GM10266 (cell line): ENCODE measurements around the gene MATK.
A peak's percentile ranks its signal among the peaks of the same experiment; 100 is the strongest.

Source experiments
- DNase-seq: peaks from one replicate; pipeline ENCODE4 v3.0.0; 2012; ENCODE audit errors: extremely low spot score
- TF ChIP-seq, protein P1 (sequence below): IDR thresholded peaks from 2 replicates; pipeline ENCODE4 v1.5.1; 2012; ENCODE audit warnings: mild to moderate bottlenecking, low read depth; ENCODE audit not compliant: control insufficient read depth, insufficient read depth; ENCODE audit errors: missing control alignments

MATK gene

DNA sequence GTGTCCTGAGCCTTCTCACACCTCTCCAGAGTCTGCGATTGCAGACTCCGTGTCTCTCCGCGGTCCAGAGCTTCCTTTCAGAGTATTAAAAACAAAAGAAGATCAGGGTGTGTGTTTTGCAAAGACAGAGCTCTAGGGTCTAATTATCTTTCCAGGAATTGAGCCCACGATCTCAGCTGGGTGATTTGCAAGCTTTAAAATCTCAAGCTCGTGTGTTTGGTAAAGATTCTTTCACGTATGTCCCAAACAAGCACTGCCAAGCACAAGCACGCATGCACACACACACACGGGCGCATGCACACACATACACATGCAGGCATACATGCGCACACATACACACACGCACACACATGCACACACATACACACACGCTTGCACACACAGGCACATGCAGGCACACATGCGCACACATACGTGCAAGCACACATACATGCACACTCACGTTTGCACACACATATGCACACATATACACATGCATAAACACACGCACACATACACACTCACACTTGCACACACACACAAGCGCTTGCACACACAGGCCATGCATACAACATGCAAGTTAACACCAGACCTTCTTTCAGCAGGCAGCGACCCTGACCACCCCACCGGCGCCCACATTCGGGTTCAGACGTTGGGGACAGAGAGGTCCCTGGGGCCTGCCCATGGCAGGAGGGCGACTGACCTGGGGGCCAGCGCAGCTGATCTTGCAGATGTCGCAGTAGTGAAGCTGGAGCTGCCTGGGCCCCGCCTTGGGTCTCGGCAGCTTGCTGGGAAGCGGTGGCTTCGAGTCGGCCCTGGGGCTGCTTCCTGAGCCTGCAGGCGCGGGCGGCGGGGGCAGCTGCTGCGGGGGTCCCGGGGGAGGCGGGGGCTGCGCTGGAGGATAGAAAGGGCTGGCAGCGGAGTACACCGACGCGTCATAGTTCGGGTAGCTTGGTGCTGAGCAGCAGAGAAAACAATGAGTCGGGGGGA is 44.7 kb upstream of the MATK start:
- TF ChIP-seq, protein P1, sequence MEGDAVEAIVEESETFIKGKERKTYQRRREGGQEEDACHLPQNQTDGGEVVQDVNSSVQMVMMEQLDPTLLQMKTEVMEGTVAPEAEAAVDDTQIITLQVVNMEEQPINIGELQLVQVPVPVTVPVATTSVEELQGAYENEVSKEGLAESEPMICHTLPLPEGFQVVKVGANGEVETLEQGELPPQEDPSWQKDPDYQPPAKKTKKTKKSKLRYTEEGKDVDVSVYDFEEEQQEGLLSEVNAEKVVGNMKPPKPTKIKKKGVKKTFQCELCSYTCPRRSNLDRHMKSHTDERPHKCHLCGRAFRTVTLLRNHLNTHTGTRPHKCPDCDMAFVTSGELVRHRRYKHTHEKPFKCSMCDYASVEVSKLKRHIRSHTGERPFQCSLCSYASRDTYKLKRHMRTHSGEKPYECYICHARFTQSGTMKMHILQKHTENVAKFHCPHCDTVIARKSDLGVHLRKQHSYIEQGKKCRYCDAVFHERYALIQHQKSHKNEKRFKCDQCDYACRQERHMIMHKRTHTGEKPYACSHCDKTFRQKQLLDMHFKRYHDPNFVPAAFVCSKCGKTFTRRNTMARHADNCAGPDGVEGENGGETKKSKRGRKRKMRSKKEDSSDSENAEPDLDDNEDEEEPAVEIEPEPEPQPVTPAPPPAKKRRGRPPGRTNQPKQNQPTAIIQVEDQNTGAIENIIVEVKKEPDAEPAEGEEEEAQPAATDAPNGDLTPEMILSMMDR, result no peak

DNA sequence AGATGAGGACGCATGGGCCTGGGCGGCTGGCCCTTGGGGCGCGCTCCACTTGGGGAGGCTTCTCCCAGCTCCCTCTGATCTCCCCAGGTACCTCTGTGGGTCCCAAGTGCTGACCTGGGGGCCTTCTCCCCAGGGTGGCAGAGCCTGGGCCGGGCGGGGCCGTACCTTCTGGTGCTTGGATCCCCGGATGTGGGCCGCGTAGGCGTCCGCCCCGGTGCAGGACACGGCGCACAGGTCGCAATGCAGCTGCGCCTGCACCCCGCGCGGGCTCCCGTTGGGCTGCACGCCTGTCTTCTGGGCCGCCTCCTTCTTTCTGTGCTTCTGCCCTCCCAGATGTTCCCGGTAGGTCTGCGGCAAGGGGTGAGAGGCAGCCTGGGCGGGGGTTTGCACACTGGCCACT is 41.1 kb upstream of the MATK start:
- TF ChIP-seq, protein P1, result no peak
- DNase-seq, result no peak

More for the DNA sequence above, 44.7 kb upstream of the MATK start:
- no peak for DNase-seq

DNA sequence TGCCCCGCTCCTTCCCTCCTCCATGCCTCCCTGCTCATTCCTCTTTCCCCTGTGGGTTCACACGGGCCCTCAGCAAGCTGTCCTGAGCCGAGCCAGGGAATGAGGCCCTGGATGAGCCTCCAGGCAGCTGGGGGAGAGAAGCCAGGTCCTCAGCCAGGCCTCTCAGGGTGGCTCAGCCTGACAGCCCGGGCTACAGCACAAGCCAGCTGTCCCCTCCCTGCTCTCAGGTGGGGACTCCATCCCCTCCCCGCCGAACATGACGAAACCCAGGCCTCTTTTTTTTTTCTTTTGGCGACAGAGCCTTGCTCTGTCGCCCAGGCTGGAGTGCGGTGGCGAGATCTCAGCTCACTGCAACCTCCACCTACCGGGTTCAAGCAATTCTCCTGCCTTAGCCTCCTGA is 40.0 kb upstream of the MATK start:
- DNase-seq, result no peak
- TF ChIP-seq, protein P1, result no peak

DNA sequence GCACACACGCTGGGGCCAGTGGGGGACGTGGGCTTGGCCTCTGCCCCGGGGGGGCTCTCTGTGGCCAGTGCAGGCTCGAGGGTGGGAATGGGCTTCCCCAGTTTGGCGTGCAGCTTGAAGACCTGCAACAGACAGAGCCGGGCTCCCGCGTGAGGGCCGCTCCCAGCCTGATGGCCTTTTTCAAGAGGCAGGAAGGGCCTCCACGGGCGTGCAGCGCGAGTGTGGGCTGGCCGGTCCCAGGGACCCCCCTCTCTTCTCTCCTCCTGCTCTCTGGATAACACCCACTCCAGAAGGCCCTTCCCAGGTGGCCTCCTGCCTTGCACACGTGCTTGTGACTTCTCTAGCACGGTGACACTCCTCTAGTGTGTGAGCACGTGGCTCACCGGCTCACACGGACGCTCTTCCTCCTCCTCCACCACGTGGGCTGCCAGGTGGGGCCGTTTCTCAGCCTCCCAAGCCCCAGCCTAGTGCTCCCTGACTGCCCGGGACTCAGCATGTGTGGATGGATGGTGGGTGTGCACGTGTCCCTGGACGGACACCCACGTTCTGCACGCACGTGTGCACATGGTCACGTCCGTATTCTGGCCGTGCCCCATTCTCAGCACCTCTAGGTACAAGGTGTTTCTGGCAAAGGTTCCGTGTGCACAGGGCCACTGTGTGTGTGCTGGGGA is 39.2 kb upstream of the MATK start:
- no peak for DNase-seq

DNA sequence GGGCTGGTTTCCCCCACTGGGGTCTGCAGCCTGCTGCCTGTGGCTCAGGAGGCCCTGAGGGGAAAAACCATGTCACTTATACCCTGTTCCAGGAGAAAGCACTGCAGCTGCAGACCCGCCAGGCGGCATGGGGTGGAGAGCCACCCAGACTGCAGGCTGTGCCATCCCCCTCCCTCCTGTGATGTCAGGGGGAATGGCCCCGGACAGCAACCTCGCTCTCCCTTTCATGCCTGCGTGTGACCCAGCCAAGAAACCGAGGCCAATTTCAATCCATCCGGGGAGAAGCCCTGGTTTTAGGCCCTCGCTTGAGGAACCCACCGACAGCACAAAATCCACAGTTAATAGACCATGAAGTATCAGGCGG is 37.2 kb upstream of the MATK start:
- no peak for DNase-seq
- TF ChIP-seq, protein P1, result no peak

More for the DNA sequence above, 39.2 kb upstream of the MATK start:
- TF ChIP-seq, protein P1, result no peak

DNA sequence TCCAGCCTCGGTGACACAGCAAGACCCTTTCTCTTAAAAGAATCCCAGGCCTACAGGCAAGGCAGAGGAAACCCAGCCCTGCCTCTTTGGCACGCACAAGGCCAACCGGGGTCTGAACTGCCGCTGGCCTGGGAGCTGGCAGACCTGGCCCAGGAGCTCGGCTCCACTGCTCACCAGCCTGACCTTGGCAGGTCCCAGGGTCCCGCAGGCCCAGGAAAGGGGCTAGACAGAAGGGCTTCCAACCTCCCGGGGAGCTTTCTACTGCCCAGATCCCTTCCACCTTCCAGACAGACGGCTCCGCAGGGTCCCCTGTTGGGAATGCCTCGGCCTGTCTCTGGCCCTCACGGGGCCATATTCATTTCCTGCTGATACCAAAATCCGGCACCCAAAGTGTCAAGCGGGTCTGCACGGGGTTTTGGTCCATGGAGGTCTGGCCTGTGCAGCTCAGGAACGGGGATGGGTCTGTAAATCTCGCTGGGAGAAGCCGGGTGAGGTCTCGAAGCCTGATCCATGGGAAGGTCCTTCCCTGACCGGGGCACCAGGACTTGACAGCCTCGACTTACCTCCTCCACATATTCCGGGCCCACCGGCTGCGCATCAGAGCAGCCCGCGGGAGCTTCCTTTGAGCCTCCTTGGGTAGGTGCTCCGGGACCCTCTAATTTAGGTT is 36.6 kb upstream of the MATK start:
- no peak for DNase-seq
- TF ChIP-seq, protein P1, result no peak

DNA sequence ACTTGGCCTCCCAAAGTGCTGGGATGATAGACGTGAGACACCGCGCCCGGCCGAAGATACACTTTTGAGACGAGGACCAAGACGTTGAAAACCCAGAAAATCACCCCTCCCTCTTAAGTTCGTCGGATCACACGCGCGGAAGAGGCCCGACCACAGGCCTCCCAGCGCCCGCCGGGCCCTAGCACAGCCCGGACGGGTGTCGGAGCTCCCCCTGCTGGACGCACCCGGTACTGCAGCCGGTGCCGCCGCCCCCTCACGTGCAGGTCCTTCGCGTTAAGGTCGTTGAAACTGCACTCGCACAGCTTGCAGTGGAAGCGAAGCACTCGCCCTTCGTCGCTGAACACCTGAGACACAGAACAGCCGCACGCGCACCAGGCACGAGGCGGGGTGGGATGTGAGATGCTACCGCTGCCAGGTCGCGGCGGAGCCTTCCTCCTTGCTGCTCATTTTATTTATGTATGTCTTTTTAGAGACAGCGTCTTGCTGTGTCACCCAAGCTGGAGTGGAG is 35.7 kb upstream of the MATK start:
- DNase-seq, result peak; percentile 92
- TF ChIP-seq, protein P1, result peak; percentile 96
